DMS53 treated with DMSO at 0.1 percent for 48 hours (cell line): ENCODE measurements around the gene MSI2.
A peak's percentile ranks its signal among the peaks of the same experiment; 100 is the strongest.

Source experiments
- DNase-seq: peaks from one replicate; lab custom pipeline; 2025; ENCODE audit not compliant: unreplicated experiment; lab: John Stamatoyannopoulos, UW

MSI2 gene

GRCh38 chr17:57561072-57561861 lies 304.9 kb downstream of the MSI2 start:
- DNase-seq = peak; percentile 72

DNA sequence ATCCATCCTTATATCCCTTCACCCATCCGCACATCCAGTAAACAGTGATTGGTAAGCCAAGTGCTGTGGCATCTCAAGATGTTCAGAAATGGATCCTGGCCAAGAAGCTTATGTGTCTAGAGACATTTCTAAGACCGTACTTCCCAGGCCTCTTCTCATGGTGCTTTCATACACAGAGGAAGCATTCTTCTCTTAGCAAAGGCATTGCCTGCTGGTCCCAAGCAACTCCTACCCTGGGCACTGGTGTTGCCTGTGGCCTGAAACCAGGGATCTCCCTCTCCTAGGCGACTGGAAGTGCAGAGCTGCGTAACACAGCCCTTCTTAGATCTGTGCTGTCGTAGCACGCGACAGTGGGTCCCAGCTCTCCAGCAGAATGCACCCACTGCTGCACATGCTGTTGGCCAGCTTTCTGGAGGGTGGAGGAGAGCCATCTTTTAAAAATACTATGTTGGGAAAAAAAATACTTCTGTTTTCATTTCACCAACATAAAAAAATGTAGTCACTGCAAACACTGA lies 305.9 kb downstream of the MSI2 start:
- DNase-seq = no peak

DNA sequence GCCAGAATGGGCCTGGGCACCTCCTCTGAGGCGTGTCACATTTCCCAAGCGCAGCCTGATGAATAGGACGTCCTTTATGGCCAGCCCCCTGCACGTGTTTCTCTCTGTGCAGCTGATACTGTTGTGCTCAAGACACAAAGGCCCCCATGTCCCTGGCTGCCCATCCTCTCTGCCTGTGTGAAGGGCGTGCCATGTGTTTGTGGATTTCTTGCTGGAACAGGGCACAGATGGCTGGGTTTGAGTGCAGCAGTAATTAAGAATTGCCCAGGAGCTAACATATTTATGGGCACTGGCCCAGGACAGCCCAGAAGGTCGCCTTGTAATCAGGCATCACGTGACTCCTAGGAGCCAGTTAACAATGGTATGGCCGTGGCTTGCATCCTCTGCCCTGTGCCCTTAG lies 307.6 kb downstream of the MSI2 start:
- no peak for DNase-seq

- DNase-seq = no peak
These were observed 308.9 kb downstream of the MSI2 start for GRCh38 chr17:57565176-57565575.

DNA sequence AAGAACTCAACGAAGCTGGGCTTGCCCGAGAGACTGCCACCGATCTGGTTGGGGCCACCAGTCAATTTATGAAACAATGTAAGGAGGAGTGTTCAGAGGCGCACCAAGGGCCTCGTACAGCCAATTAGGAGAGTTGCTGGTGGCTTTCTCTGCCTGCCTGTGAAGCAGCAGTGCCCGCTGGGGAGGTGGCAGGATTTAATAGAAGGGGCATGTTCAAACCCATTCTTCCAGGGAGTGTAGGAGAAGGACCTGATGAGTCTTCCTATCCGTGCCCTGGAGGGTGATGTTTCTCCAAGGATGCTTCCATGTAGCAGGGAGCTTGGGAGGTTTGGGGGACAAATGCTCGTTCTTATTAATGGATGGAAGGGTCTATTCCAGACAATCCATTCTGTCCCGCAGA lies 310.4 kb downstream of the MSI2 start:
- DNase-seq = no peak

- DNase-seq = no peak
These were observed 310.9 kb downstream of the MSI2 start for GRCh38 chr17:57567251-57567650.

DNA sequence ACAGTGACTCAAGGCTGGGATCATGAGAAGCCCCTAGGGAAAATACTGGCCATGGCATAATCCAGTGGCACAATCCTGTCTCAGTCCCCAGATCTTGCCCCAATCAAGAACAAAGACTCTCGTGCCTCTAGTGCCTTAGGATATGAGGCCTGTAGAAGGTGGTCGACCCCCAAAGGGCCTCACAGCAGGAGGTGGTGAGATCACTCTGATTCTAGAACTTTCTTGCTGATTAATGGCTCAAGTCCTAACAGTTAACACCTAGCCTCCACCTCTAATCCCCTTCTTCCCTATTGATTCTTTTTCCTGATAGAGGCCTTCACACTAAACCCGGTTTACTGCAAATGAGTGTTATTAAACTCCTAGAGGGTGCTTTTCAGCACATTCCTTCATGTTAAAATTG lies 312.0 kb downstream of the MSI2 start:
- no peak for DNase-seq

DNA sequence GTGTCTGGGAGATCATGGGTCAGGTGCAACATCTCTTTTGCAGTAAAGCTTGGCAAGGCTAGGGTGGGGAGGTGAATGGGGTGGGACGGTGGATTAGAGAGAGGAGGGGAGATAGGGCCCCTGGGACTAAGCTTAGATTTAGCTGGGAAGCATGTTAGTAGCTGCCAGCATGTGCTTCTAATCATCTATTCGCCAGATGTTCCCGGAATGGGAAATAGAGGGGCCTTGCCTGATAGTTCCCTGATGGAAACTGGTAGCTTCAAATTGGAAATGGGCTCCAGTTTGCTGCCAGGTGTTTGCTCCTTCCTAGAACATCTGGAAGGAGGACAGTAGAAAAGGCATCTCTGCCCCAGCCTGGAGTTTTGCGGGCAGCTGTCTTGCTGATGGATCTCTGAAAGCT lies 312.7 kb downstream of the MSI2 start:
- DNase-seq = no peak

DNA sequence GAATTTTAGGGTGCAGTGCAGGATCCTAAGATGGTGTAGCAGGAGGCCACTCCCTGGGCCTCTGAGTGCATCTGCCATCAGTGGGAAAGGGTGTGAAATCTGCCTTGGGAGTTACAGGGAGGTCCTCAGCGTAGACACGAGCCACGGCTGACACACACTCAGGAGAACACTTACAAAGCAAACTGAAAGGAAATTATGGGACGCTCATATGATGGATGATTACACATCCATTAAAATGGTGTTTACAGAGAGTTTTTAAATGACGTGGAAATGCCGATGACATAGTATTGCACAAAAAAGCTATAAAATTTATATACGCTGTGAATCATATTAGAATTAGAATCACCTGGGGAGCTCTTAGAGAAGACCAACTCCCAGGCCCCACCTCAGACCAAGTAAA lies 313.5 kb downstream of the MSI2 start:
- no peak for DNase-seq

DNA sequence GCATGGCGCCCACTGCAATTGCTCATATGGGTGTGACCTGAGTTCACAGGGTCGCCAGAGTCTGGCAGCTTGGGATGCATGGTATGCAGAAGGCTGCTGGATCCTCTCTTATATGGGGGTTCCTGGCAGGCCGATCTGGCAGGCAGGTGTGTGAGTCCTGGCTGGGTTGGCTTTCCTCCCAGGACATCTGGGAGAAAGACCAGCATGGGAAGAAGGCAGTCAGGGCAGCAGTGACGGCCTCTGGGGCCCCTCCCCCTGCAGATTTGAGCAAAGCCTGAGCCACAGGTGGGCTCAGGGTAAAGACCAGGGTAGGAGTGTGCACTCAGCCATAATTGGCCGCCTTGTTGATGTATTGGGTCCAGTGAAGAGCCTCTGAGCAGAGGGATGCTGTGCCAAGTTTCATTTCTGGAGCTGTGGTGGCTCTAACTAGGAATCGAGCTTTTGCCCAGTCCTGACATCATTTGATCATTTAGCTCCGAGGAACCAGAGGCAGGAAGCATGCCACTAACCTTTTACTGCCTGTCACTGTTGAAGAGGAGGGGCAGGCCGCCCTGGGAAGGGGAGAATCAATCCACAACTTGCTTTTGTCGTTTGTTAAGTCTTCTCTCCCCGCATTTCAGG lies 314.5 kb downstream of the MSI2 start:
- no peak for DNase-seq

DNA sequence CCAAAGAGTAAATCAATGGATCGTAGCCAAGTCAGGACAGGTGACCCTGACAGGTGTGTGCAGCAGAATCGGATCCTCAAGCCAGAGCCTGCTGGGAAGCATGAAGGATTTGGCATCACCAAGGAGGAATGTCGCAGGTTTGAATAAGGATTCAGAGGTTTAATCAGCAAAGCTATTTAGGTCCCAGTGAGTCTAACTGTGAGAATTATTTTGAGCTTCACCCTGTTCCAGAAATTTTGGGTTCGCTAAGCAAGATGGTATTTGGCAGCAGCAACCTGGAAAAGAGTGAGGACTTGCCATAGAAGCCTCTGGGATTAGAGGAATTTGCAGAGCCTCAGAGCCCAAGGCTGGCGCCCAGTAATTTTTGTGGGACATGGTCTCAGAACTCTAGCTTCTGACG lies 315.7 kb downstream of the MSI2 start:
- DNase-seq = no peak

DNA sequence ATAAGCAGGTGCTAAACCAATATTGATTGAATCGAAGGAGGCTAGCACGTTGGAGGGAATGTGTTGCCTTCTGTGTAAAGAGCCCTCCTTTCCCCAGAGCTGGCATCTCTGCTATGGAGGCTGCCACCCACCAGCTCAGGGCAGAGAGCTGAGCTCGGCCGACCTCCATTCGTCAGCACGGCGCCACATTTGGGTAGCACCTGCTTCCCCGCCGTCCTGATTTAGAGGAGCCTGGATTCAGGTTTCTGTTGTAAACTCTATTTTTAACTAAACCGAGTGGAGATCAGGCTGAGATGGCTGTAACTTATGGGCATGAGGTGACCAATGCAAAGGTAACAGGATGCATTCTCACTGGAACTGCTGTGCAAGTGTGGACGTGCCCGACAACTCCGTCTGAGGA lies 316.3 kb downstream of the MSI2 start:
- DNase-seq = no peak

DNA sequence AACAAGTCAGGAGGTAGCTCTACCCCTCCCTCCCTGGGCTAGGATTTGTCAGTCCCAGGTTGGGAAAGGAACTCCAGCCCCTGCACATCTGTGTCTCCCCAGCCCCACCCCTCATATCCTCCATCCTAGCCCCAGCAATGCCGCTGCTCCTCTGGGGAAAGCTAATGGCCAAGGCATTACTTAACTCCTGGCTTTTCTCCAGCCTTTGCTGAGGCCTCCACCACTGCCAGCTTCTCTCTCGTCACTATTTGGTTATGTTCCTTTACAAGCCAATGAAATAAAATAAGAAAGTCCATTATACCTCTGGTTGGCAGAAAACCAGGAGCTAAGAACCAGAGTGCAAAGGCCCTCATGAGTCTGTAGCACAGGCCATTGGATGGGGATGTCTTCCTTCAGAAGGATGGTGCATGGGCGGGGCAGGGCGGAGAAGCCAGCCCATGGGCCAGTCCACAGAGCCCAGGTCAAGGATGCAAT lies 317.8 kb downstream of the MSI2 start:
- DNase-seq = no peak

DNA sequence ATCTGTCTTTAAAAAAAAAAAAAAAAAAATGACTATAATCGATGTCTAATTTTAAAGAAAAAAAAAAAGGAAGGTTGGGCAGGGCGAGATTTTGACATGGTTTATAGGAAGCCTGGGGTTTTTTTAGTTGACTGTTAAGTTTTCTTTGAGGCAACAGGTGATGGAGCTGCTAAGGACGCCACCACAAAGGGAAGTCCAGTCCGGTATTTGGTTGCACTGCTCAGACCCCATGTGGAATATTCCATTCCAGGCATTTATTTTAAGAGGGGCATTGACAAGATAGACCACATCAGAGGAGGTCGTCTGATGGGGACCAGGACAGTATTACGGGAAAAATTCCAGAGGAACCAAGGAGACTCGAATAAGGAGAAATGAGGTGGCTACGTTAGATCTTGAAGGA lies 320.4 kb downstream of the MSI2 start:
- DNase-seq = no peak

DNA sequence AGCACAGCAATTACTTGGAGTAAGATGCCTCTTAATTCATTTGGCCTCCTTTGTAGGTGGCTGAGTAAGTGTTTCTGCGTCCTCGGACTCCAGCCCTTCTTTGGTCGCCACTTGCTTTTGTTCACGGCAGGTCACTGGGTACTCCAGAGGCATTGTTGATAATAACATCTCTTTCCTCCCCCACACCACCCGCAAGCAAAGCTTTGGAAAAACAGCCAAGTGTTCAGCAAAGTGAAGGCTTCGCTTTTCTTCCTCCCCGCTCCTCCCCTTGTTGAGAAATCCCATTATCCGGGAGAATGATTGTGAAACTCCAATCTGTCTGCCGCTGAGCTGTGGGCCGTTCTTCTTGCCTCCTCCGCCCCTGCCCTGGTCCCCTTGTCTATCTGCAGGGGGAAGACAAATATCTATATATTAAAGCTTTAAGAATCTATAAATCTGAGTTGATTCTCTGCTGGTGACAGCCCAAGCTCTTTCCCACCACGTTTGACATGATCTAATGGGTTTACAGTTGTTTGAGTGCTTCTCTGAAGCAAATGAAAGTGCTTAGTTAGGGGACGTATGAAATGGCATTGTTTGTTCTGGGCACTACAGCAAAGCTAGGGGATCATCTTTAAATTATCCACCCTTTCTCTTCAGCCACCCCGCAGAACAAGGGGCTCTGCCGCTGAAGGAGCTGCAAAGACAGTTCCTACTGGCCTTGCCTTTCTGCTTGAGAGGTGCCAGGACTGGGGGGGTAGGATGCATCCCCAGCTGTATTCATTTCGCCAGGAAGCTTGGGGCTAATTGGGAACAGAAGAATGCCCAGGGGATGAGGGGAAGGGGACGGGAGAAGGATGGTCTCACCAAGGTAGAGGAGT lies 321.7 kb downstream of the MSI2 start:
- DNase-seq = no peak

- DNase-seq = no peak
These were observed 322.4 kb downstream of the MSI2 start for GRCh38 chr17:57578608-57579225.

- DNase-seq = no peak
These were observed 322.9 kb downstream of the MSI2 start for GRCh38 chr17:57579245-57579644.

DNA sequence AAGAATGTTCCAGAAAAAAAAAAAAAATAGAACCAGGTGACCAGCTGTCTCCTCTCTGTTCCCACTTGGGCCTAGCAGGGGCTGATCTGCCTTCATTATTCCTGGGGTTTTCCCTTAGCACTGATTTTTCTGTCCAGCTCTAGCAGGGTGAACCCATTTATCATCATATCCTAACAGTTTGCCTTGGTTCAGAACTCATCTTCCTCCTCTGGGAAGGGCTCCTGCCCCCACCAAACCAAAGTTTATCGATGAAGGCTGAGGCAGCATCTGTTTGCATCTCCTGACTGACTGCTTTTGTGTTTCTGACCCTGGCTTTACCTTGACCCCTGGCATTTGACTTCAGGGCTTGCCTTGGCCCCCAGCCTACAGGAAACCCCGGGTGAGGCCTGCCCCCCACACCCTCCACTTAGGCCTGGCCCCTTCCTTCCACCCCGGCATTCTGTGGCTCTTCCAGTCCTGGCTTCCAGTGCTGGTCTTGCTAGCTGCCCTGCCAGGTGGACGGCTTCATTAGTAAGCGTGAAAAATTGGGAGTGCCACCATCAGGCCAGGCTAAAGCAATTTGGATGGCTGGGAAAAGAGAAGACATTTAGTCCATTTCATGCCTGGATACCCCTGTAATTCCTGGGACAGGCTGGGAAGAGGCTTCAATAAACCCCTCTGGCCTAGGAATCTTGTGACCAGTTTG lies 323.9 kb downstream of the MSI2 start:
- DNase-seq = no peak

DNA sequence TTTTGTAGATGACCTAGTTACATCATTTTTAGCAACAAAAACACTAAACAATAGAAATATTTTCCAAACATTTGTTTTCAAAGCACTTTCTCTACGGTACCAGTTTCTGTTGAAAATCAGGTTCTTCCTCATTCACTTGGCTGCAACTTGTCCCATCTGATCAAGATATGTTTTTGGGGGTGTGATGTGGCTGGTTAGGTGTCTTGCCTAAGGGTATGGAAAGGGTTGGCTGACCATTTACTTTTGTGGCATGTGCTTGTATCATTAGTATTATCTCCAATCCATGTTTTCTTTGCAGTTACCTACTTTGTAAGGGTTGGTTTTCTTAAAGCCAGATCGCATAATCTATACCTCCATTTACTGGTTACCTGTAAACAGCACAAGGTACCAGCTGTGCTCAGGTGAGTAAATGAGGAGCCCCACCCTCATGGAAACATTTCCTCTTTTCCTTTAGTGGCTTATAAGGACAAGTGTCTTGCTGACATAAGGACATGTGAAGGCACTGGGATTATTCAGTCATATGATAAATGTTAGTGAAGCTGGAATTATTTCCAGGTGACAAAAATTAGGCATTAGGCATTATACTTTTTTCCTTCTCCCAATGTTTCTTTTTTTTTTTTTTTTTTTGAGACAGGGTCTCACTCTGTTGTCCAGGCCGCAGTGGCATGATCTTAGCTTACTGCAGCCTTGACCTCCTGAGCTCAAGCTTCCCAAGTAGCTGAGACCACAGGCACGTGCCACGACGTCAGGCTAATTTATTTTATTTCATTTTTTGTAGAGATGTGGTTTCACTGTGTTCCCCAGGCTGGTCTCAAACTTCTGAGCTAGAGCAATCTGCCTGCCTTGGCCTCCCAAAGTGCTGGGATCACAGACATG lies 326.8 kb downstream of the MSI2 start:
- DNase-seq = no peak
